Gastroesophageal sphincter (tissue), 3 donors: ENCODE measurements around the gene MRRF.

Experiments
- EP300 ChIP-seq: sonication (generic); formaldehyde crosslinking; IDR thresholded peaks from one replicate; pipeline ENCODE4 v1.6.1; 2017; ENCODE audit warnings: antibody characterized with exemption, mild to moderate bottlenecking
- POLR2A ChIP-seq, 2 donors: fragments of 450-650 bp; IDR thresholded peaks; one replicate each; pipeline ENCODE4 v1.6.1; 2017; ENCODE audit warnings: antibody characterized with exemption in 2 of 2, mild to moderate bottlenecking in 2 of 2, moderate library complexity in 1 of 2
- TF ChIP-seq, protein P1 (sequence below), 4 experiments: fragments of 200-600 bp in 2 of 4; fragments of 450-650 bp in 2 of 4; sonication (generic) in 1 of 4; IDR thresholded peaks; one replicate each; pipeline ENCODE4 v1.5.1; 2017 to 2019; ENCODE audit warnings: antibody characterized with exemption in 4 of 4, mild to moderate bottlenecking in 2 of 4, moderate library complexity in 2 of 4

DNA sequence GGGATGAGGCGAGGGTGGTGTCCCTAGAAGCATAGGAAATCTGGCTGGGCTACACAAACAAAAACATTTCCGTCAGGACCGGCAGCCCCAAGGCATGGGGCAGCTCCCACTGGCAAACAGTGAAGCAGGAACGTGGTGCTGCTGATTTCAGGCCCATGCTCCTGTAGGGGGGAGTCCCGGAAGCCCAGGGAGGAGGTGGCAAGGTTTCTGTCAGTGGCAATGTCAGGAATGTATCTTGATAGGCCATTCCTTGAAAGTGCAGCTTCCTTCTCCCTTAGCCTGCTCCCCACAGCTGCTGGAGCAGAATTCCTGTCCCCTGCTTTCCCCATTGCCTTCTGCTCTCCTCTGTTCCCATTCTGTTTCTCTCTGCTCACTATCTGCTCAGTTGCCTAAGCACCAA lies 42.4 kb downstream of the MRRF start:
- TF ChIP-seq, protein P1, sequence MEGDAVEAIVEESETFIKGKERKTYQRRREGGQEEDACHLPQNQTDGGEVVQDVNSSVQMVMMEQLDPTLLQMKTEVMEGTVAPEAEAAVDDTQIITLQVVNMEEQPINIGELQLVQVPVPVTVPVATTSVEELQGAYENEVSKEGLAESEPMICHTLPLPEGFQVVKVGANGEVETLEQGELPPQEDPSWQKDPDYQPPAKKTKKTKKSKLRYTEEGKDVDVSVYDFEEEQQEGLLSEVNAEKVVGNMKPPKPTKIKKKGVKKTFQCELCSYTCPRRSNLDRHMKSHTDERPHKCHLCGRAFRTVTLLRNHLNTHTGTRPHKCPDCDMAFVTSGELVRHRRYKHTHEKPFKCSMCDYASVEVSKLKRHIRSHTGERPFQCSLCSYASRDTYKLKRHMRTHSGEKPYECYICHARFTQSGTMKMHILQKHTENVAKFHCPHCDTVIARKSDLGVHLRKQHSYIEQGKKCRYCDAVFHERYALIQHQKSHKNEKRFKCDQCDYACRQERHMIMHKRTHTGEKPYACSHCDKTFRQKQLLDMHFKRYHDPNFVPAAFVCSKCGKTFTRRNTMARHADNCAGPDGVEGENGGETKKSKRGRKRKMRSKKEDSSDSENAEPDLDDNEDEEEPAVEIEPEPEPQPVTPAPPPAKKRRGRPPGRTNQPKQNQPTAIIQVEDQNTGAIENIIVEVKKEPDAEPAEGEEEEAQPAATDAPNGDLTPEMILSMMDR (IDR thresholded peaks at IDR 0.05): no peak
- TF ChIP-seq POLR2A (IDR thresholded peaks at IDR 0.05) (no peak), EP300 (no peak)
